GM12865 (cell line): ENCODE results near the gene PDCD6IP.
A peak's percentile ranks its signal among the peaks of the same experiment; 100 is the strongest.

Experiments used
- DNase-seq: peaks from one replicate; pipeline ENCODE4 v3.0.0; 2010; ENCODE audit warnings: low read depth
- H3K4me3 ChIP-seq: 2 replicates; pipeline ENCODE4 v1.5.1; 2011; ENCODE audit warnings: mild to moderate bottlenecking, low read depth, low read length, control low read depth
- CTCF ChIP-seq: IDR thresholded peaks from 2 replicates; pipeline ENCODE4 v1.5.1; 2011; ENCODE audit warnings: low read length, control low read depth, low read depth, inconsistent platforms; ENCODE audit not compliant: insufficient read depth; ENCODE audit errors: missing control alignments

Gene PDCD6IP

GRCh38 chr3:33786565-33787327 is 11.7 kb upstream of the PDCD6IP start:
- no peak for DNase-seq
- TF ChIP-seq CTCF = no peak
- H3K4me3 ChIP-seq = peak overlapping the region; percentile 25

DNA sequence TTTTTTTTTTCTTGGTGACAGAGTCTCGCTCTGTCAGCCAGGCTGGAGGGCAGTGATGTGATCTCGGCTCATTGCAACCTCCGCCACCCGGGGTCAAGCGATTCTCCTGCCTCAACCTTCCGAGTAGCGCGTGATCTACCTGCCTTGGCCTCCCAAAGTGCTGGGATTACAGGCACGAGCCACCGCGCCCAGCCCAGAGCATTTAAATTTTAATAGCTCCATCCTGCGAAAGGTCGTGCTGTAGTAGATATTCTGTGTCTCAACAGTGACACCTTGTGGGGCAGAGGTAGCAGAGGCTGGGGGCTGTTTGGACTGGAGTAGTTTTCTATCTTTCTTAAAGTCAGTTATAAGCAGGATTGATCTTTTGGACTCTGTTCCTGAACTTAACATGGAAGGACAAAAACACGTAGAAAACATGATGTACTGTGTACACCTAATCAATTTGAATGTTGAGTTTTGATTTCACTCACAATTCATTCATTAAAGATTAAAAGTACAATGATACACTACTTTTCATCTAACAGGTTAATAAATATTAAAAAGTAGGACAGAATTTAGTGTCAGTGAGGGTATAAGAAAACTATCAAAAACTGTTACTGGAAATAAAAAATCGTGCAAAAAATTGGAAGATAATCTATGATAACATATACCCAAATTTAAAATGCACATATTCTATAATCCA is 11.0 kb upstream of the PDCD6IP start:
- TF ChIP-seq CTCF = peak; percentile 80
- DNase-seq = peak; percentile 83
- H3K4me3 ChIP-seq = peak overlapping the region; percentile 25

GRCh38 chr3:33789183-33789954 is 9.1 kb upstream of the PDCD6IP start:
- DNase-seq = no peak
- H3K4me3 ChIP-seq = no peak overlapping the region
- TF ChIP-seq CTCF = no peak

DNA sequence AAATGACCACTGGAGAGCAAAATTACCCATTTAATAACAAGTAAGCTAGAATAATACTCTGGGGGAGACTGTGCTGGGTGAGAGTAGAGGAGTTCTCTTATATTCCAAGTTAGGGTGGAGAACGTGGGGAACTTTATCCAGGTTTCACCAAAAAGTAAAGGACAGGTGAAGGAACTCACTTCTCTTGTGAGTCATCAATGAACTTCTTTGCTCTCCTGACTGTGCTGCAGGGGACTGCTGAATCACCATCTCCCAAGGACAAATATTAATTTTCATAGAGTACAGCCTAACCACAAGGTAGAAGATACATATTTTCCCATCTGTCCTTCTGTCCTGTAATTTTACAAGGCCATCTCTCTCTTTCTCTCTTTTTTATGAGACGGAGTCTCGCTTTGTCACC is 8.3 kb upstream of the PDCD6IP start:
- no peak for DNase-seq
- H3K4me3 ChIP-seq = no peak overlapping the region
- no peak for TF ChIP-seq CTCF

GRCh38 chr3:33791477-33792166 is 6.8 kb upstream of the PDCD6IP start:
- DNase-seq = peak; percentile 9
- H3K4me3 ChIP-seq = no peak overlapping the region
- TF ChIP-seq CTCF = no peak

DNA sequence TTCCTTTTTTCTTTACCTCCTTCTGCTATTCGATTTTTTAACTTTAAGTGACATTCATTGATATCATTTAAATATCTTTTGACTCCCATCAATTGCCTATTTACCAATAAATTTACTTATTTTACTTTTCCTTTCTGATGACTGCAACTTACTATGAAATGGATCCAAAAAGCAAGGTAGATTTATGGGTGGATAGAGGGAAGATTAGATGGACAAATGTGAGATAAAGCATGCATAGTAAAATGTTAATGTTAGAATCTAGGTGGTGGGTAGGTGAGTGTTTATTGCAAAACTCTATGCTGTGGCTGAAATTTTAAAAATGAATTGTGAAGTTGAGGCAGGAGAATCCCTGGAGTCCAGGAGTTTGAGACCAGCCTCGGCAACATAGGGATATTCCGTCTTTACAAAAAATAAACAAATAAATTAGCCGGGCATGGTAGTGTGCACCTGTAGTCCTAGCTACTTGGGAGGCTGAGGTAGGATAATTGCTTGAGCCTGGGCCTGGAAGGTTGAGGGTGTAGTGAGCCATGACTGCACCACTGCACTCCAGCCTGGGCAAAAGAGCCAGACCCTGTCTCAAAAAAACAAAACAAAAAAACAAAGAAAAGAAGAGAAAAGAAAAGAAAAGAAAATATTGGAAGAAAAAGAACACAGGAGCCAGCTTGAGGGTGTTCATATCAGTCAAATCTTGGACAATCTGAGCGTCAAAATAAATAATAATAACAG is 6.1 kb upstream of the PDCD6IP start:
- no peak for DNase-seq
- TF ChIP-seq CTCF = no peak
- no peak overlapping the region for H3K4me3 ChIP-seq
